Measurements from ENCODE around the gene GART. TPM values are rescaled to one million over a fixed set of nuclear protein-coding genes. Genes with fewer than 3 reads are reported as not detected.
"Not testable (repeated sequence)": the region's sequence is repeated elsewhere in the genome, so short reads cannot be mapped to it uniquely, and the experiment has no call there.

Gene GART
- total and polyA plus RNA-seq, 10 of the 15 experiments (the other 5 are each of a cell fraction or from before 2014, with no cell fraction given): 44.7 to 178 (median 106) TPM

GRCh38 chr21:33510826-33511225, 31.1 kb downstream of the GART start (continued):
- TF ChIP-seq, protein P1, sequence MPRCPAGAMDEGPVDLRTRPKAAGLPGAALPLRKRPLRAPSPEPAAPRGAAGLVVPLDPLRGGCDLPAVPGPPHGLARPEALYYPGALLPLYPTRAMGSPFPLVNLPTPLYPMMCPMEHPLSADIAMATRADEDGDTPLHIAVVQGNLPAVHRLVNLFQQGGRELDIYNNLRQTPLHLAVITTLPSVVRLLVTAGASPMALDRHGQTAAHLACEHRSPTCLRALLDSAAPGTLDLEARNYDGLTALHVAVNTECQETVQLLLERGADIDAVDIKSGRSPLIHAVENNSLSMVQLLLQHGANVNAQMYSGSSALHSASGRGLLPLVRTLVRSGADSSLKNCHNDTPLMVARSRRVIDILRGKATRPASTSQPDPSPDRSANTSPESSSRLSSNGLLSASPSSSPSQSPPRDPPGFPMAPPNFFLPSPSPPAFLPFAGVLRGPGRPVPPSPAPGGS (IDR thresholded peaks at IDR 0.05; ENCODE audit: borderline replicate concordance, insufficient read depth, low read depth, low read length, poor library complexity, severe bottlenecking): peak; percentile 36

DNA sequence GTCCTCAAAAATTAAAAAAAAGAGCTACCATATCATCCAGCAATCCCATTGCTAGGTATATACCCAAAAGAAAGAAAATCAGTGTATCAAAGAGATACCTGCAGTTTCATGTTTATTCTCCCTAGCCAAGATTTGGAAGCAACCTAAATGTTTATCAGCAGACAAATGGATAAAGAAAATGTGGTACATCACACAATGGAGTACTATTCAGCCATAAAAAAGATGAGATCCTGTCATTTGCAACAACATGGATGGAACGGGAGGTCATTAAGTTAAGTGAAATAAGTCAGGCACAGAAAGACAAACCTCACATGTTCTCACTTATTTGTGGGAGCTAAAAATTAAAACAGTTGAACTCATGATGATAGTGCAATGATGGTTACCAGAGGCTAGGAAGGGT, 34.9 kb downstream of the GART start:
- BruUV-seq (replicated peaks); H3K4me1 ChIP-seq (ENCODE audit: control insufficient read depth, insufficient read depth, low read length); H3K27ac ChIP-seq (ENCODE audit: control insufficient read depth, insufficient read depth); H3K4me3 ChIP-seq; RAD21 ChIA-PET (ENCODE audit: unreplicated experiment); H3K9me3 ChIP-seq (replicated peaks; ENCODE audit: control insufficient read depth, insufficient read depth, low read length); H3K79me2 ChIP-seq (ENCODE audit: control insufficient read depth, insufficient read depth, low read length); FAIRE-seq; DNase-seq (ENCODE audit: low read depth, low spot score); ATAC-seq; H3K4me2 ChIP-seq (ENCODE audit: control insufficient read depth, insufficient read depth); H3K9ac ChIP-seq (ENCODE audit: control insufficient read depth, insufficient read depth, low read length); POLR2A ChIA-PET; H3K27me3 ChIP-seq (replicated peaks in 1 of 2; ENCODE audit: control insufficient read depth in 2 of 2, insufficient read depth in 2 of 2, low read length in 1 of 2); H4K20me1 ChIP-seq (ENCODE audit: control insufficient read depth, insufficient read depth); H2AFZ ChIP-seq (ENCODE audit: control insufficient read depth, low read depth, low read length); intact Hi-C loops (cut with micrococcal nuclease; ENCODE audit: unreplicated experiment); in situ Hi-C loops (cut with MboI): not testable (repeated sequence)
- peaks cover 1 to 20% of the 10 kb centered on the region in 2 experiments for H3K36me3 ChIP-seq (ENCODE audit: control insufficient read depth in 2 of 2, insufficient read depth in 2 of 2, low read length in 1 of 2)
- 89% methylated on average over 1 of the region's 1 CpG for WGBS (ENCODE audit: insufficient coverage, insufficient replicate concordance, low lambda C conversion rate, missing lambda C conversion rate)
- ChIA-PET SMC1A (ENCODE audit: uncharacterized antibody, unreplicated experiment) (interaction anchor here (1.4 kb wide), 1 partner anchor 59 kb away, joined by 3 read pairs; no protein-coding TSS in a partner anchor), CTCF (interaction anchor here (1.2 to 1.4 kb wide), 2 partner anchors 14 to 99 kb away, joined by 3 to 4 read pairs; no protein-coding TSS in a partner anchor)

DNA sequence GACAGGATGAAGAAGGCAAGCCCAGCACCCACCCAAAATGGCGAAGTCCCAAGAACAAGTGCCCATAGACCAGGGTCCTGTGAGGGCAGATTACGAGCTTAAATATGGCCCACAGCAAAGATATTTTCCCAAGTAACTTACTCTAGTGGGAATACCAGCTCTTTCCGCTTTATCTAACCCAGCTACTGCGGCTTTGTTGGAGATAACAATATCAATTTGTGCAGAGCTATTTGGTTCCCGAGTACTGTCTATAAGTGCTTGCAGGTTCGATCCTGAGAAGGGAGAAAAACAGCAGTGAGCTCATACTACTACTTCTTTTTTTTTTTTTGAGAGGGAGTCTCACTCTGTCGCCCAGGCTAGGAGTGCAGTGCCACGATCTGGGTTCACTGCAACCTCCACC, 36.1 kb downstream of the GART start:
- DNase-seq (ENCODE audit: low read depth, low spot score) (no peak), ATAC-seq (no peak), FAIRE-seq (no peak)
- Histone ChIP-seq H3K9ac (ENCODE audit: control insufficient read depth, insufficient read depth, low read length) (no peak overlapping the region), H3K4me1 (ENCODE audit: control insufficient read depth, insufficient read depth, low read length) (no peaks in the 10 kb centered on the region), H3K4me3 (no peak overlapping the region), H3K27me3 (replicated peaks in 1 of 2; ENCODE audit: control insufficient read depth in 2 of 2, insufficient read depth in 2 of 2, low read length in 1 of 2) (no peaks in the 10 kb centered on the region), H3K36me3 (ENCODE audit: control insufficient read depth in 2 of 2, insufficient read depth in 2 of 2, low read length in 1 of 2) (peaks cover 0 to 20% of the 10 kb centered on the region in 2 experiments), H3K4me2 (ENCODE audit: control insufficient read depth, insufficient read depth) (no peak overlapping the region), H3K79me2 (ENCODE audit: control insufficient read depth, insufficient read depth, low read length) (no peaks in the 10 kb centered on the region), H2AFZ (ENCODE audit: control insufficient read depth, low read depth, low read length) (no peak overlapping the region), H3K9me3 (replicated peaks; ENCODE audit: control insufficient read depth, insufficient read depth, low read length) (no peaks in the 10 kb centered on the region; the same call in 2 of the 3 replicates), H4K20me1 (ENCODE audit: control insufficient read depth, insufficient read depth) (no peaks in the 10 kb centered on the region), H3K27ac (ENCODE audit: control insufficient read depth, insufficient read depth) (no peak overlapping the region)
- RAD21 ChIA-PET (ENCODE audit: unreplicated experiment): no interaction called here
- in situ Hi-C loops (cut with MboI) (no loop called here), intact Hi-C loops (cut with micrococcal nuclease; ENCODE audit: unreplicated experiment) (no loop called here)
- POLR2A ChIA-PET: interaction anchor here (0.6 kb wide), 1 partner anchor 412 kb away, joined by 4 read pairs; no protein-coding TSS in a partner anchor
- no TSS peak for BruUV-seq (replicated peaks)
- SMC1A ChIA-PET (ENCODE audit: uncharacterized antibody, unreplicated experiment): interaction anchor here (1.4 kb wide), 1 partner anchor 60 kb away, joined by 3 read pairs; no protein-coding TSS in a partner anchor
- CTCF ChIA-PET: interaction anchor here (0.6 to 1.4 kb wide), 2 partner anchors 15 to 19 kb away, joined by 3 read pairs; no protein-coding TSS in a partner anchor
- 91% methylated on average over 8 of the region's 8 CpGs for WGBS (ENCODE audit: insufficient coverage, insufficient replicate concordance, low lambda C conversion rate, missing lambda C conversion rate)
- no peak for TF ChIP-seq WRNIP1 (IDR thresholded peaks at IDR 0.05; ENCODE audit: borderline replicate concordance, low read depth, low read length)
- TF ChIP-seq, protein P2, sequence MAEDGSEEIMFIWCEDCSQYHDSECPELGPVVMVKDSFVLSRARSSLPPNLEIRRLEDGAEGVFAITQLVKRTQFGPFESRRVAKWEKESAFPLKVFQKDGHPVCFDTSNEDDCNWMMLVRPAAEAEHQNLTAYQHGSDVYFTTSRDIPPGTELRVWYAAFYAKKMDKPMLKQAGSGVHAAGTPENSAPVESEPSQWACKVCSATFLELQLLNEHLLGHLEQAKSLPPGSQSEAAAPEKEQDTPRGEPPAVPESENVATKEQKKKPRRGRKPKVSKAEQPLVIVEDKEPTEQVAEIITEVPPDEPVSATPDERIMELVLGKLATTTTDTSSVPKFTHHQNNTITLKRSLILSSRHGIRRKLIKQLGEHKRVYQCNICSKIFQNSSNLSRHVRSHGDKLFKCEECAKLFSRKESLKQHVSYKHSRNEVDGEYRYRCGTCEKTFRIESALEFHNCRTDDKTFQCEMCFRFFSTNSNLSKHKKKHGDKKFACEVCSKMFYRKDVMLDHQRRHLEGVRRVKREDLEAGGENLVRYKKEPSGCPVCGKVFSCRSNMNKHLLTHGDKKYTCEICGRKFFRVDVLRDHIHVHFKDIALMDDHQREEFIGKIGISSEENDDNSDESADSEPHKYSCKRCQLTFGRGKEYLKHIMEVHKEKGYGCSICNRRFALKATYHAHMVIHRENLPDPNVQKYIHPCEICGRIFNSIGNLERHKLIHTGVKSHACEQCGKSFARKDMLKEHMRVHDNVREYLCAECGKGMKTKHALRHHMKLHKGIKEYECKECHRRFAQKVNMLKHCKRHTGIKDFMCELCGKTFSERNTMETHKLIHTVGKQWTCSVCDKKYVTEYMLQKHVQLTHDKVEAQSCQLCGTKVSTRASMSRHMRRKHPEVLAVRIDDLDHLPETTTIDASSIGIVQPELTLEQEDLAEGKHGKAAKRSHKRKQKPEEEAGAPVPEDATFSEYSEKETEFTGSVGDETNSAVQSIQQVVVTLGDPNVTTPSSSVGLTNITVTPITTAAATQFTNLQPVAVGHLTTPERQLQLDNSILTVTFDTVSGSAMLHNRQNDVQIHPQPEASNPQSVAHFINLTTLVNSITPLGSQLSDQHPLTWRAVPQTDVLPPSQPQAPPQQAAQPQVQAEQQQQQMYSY (CRISPR knock-in tag; IDR thresholded peaks at IDR 0.05): no peak
- TF ChIP-seq ESRRA (IDR thresholded peaks at IDR 0.05; ENCODE audit: low read length): no peak
- TF ChIP-seq TCF3 (IDR thresholded peaks at IDR 0.05; ENCODE audit: borderline replicate concordance, insufficient read depth, low read depth, low read length): no peak

All from GM12878 (cell line).